HG03196 (cell line): Measurements from ENCODE around the gene COX10.
"Not testable (repeated sequence)": the region's sequence is repeated elsewhere in the genome, so short reads cannot be mapped to it uniquely, and the experiment has no call there.

Experiments
- ATAC-seq: cut with Tn5 transposase; IDR thresholded peaks from one replicate; pipeline ENCODE4 v1.9.1; 2021; ENCODE audit not compliant: unreplicated experiment

The COX10 gene

GRCh38 chr17:14069251-14070021 is at the start of gene COX10:
Gene COX10, plus strand, starts transcription at chr17:14069504. Its CDS starts 102 bp downstream, at chr17:14069606.
- peak; percentile 99 for ATAC-seq

DNA sequence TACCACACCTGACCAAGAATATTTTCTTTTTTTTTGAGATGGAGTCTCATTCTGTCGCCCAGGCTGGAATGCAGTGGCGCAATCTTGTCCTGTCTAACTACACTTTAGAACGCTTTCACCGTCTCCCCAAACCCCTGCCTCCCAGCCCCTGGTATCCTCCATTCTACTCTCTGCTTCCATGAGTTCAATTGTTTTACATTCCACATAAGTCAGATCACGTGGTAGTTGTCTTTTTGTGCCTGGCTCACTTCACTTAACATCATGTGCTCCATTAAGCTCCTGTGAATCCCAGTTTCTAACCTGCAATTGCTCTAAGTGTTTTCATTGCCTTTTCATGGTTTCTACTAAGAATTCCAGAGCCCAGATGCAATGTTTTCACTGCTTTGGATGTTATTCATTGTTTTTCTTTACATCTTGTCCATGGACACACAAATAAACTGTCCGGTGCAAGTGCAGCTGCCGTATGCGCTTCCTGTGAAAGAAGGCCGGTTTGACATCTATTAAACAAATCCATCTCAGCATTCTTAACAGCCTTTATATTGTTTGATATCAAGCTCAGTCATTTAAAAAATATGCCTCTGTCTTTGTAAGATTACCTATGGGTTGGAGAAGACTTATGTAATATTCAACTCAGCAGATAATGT is 47.5 kb upstream of the COX10 start:
- ATAC-seq = not testable (repeated sequence)

GRCh38 chr17:14029755-14030154 is 39.5 kb upstream of the COX10 start:
- ATAC-seq = not testable (repeated sequence)

DNA sequence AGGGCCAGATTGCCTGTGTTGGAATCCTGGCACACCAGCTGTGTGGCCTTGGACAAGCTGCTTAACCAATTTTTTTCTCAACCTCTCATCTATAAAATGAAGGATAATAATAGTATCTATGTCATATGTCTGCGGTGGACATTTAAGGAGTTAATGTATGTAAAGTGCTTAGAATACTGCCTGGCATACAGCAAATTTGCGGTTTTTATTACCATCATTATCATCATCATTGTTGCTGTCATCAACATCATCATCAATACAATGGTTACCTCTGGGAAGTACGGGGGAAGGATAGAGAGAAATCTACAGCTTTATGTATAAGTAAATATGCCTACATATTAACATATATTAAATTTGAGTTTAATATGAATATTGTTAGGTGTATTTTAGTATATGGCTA is 37.1 kb upstream of the COX10 start:
- ATAC-seq = no peak

GRCh38 chr17:14033166-14033565 is 36.1 kb upstream of the COX10 start:
- ATAC-seq = no peak

DNA sequence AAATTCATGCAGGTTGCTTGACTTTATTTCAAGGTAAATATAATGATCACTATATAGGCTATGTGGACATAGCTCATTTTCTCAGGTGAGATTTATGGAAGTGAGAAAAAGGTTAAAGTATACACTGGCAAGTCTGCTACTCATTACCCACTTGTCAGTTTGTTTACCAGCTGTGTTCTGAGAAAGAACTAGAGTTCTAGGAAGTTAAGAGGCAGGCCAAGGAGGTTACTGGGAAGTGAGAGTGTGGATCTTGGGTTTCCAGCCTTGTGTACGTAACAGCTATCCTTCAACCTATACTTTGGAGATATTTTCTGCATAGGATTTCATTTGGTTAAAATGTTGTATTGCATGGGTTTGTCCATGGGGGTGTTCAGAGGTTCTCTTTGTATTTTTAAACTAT is 31.9 kb upstream of the COX10 start:
- ATAC-seq = no peak

DNA sequence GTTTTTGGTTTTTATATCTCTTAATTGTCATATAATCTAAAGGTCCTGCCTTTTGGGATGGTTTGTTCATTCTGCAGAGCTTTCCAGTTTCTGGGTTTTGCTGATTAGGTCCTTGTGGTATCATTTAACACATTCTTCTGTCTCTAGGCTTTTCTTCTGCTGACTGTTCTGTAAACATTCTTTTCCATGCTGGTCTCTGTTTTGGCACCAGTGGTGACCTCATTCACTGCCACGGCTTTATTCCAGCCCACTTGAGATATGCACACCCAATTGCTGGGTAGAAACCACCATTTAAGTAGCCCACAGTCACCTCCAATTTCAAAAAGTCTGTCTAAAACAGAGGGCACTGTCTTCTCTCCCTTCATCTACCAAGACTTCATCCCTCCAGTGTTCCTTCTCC is 31.1 kb upstream of the COX10 start:
- ATAC-seq = no peak

GRCh38 chr17:14042411-14042810 is 26.9 kb upstream of the COX10 start:
- no peak for ATAC-seq

DNA sequence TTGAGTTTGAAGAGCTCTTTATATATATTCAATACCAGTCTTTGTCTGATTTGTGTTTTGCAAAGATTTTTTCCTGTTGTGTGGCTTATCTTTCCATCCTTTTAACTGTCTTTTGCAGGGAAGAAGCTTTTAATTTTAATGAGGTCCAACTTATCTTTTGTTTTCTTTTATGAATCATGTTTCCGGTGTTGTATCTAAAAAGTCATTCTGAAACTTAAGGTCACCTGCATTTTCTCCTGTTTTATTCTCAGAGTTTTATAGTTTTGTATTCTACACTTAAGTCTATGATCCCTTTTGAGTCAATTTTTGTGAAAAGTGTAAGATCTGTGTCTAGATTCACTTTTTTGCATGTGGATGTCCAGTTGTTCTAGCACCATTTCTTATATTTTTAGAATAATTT is 24.6 kb upstream of the COX10 start:
- no peak for ATAC-seq

GRCh38 chr17:14046978-14047377 is 22.3 kb upstream of the COX10 start:
- ATAC-seq = no peak

GRCh38 chr17:14047591-14047990 is 21.7 kb upstream of the COX10 start:
- no peak for ATAC-seq

DNA sequence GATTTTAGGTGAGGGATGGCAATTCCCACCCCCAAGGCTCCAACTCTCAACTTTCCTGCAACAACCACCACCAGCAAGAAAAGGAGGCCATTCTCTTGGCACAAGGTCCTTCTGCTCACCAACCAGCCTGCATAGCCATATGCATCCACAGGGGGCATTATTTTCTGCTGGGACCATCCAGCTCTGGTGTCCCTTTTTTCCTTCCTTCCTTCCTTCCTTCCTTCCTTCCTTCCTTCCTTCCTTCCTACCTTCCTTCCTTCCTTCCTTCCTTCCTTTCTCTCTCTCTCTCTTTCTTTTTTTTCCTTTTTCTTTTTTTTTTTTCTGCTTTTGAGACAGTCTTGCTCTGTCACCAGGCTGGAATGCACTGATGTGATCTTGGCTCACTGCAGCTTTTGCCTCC is 21.1 kb upstream of the COX10 start:
- ATAC-seq = no peak

DNA sequence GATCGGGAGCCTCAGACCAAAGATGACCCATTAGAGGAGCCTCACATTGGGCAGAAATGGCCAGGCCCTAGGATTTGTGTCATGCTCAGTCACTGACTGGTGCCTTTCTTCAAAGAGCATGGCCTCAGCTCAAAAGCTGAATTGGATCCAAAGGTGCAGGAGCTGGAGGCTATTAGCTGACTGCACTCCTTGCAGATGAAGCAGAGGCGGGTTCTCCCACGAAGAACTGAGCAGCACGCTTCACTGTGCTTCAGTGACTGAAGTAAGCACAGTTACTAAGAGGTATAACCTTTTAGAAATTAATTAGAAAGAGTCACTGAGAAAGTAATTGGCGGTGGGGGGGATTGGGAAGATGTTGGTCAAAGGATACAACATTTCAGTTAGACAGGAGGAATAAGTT is 18.7 kb upstream of the COX10 start:
- no peak for ATAC-seq

- no peak for ATAC-seq
Measured at GRCh38 chr17:14051692-14052091, 17.6 kb upstream of the COX10 start.

- ATAC-seq = no peak
Measured at GRCh38 chr17:14052886-14053615, 16.3 kb upstream of the COX10 start.

GRCh38 chr17:14057591-14057990 is 11.7 kb upstream of the COX10 start:
- ATAC-seq = no peak

- ATAC-seq = no peak
Measured at GRCh38 chr17:14058051-14058450, 11.3 kb upstream of the COX10 start.

- no peak for ATAC-seq
Measured at GRCh38 chr17:14060706-14061105, 8.6 kb upstream of the COX10 start.

- ATAC-seq = no peak
Measured at GRCh38 chr17:14061666-14062560, 7.4 kb upstream of the COX10 start.

DNA sequence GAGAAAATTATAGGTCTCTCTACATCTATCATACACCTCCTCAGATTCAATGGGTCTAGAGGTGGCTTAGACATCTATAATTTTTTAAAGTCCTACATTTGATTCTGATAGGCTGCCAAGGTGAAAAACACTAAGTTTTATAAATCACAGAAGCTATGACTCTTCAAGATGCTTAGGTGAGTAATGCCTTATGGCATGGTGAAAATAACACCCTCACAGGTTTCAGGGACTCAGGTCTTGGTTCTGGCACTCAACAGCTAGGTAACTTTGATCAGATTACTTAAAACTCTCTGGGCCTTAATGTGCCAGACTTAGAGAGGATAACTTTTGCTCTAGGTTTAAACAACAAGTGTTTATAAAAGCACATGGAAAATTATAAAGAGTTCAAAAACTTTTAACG is 2.0 kb upstream of the COX10 start:
- ATAC-seq = no peak
